HG03135 (cell line): ENCODE results near the gene SLC16A5.

Source experiments
- ATAC-seq: cut with Tn5 transposase; IDR thresholded peaks from one replicate; pipeline ENCODE4 v1.9.1; 2021; ENCODE audit warnings: mild to moderate bottlenecking, moderate library complexity; ENCODE audit not compliant: unreplicated experiment

SLC16A5 gene

DNA sequence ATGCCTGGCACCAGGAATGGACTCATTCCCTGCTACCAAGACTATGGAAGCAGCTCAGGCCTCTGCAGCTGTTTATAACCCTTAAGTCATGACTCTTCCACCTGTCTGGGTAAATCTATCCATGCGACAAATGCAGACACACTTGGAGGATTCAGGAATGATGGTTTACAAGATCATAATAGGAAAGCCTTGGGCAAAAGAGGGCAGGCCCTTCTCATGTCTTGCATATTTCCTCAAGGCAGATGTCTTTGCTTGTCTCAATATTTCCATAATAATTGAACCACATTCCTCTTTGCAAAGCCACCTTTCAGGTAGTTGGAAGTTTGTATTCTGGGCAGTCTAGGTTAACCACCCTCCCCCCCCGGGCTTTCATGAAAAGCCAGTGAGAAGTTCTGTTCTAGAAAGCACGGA lies 67.4 kb downstream of the SLC16A5 start:
- no peak for ATAC-seq
